Measurements from ENCODE around the gene CHFR. TPM values are rescaled to one million over a fixed set of nuclear protein-coding genes. Genes with fewer than 3 reads are reported as not detected.
A peak's percentile ranks its signal among the peaks of the same experiment; 100 is the strongest.
"Not testable (repeated sequence)": the region's sequence is repeated elsewhere in the genome, so short reads cannot be mapped to it uniquely, and the experiment has no call there.

The CHFR gene, protein sequence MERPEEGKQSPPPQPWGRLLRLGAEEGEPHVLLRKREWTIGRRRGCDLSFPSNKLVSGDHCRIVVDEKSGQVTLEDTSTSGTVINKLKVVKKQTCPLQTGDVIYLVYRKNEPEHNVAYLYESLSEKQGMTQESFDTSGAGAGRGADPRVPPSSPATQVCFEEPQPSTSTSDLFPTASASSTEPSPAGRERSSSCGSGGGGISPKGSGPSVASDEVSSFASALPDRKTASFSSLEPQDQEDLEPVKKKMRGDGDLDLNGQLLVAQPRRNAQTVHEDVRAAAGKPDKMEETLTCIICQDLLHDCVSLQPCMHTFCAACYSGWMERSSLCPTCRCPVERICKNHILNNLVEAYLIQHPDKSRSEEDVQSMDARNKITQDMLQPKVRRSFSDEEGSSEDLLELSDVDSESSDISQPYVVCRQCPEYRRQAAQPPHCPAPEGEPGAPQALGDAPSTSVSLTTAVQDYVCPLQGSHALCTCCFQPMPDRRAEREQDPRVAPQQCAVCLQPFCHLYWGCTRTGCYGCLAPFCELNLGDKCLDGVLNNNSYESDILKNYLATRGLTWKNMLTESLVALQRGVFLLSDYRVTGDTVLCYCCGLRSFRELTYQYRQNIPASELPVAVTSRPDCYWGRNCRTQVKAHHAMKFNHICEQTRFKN
- 10 to 100 TPM; 75.1 to 85.6 TPM for total RNA-seq
- 45.1 TPM for polyA plus RNA-seq (2013, experiment 1 of 2)
- polyA plus RNA-seq (2013, experiment 2 of 2): 57.1 TPM
- 56.1 to 143 (median 80.2) reads per million in 172 experiments for total RNA-seq

DNA sequence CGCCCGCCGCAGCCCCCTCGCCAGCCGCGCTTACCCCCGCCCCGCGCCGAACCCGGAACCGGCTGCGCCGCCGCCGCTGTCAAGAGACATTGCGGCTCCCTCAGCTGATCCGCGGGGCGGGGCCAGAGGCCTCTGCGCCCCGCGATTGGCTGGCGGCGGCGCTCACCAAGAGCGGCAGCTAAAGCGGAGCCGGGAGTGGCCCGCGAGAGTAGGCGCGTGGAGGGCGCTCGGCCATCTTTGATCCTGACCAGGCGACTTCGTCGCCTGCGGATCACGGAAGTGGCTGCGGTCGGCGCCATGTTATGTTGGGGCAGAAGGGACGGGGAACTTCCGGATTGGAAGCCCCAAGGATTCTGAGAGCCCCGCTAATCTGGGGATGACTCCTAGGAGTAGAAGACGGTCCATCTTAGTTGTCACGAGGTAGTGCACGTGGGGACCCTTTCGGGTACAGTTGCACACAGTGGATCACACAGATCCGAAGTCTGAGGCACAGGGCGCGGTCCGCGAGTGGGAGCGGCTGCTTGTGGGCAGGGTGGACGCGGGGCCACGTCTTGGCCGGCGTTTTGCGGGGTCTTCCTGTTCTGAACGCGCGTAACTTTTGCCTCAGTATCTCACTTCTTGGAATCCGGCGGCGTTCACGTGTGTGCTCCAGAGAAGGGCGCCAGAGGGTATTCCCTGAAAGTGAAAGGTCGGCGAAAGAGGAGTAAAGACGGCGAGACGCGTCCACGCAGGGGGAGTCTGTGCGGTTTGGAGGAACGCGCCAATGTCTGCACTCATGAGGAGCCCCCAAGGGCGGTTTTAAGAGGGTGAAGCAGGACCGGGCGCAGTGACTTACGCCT is at the start of gene CHFR:
Gene CHFR (minus strand): TSS at position 93 of the 839 bp plus-strand sequence. CDS start 277 bp downstream, outside the sequence.
- Histone ChIP-seq H3K4me1 (ENCODE audit: insufficient read depth, low read length) (peaks cover 22% of the 10 kb centered on the region), H3K27me3 (ENCODE audit: control insufficient read depth in 1 of 2, insufficient read depth in 2 of 2, low read length in 2 of 2) (no peaks in the 10 kb centered on the region), H3K4me3 (ENCODE audit: low read length) (peak within 1 kb of the TSS; percentile 77), H3K9me3 (ENCODE audit: control insufficient read depth in 1 of 2, insufficient read depth in 1 of 2, low read length in 2 of 2) (peaks cover 0 to 5% of the 10 kb centered on the region in 2 experiments), H3K36me3 (ENCODE audit: insufficient read depth, low read length) (peaks cover 14% of the 10 kb centered on the region), H3K27ac (ENCODE audit: low read depth in 1 of 2, low read length in 2 of 2) (peak within 1 kb of the TSS; percentile 97)
- ATAC-seq (ENCODE audit: poor library complexity) (peak; percentile 97), DNase-seq (peak; percentile 87 to 98 (median 92))
- ChIA-PET POLR2A (interaction anchor here (0.6 to 2.4 kb wide), 21 partner anchors 9 to 300 kb away, joined by 3 to 30 read pairs (median 5); partner anchors contain the start of genes GOLGA3, PGAM5 and ZNF26), CTCF (interaction anchor here (1.9 to 2.4 kb wide), 2 partner anchors 17 kb away, joined by 4 to 11 read pairs; no protein-coding TSS in a partner anchor)
- intact Hi-C loops (cut with DNase I, micrococcal nuclease): loop anchor here (1.0 to 10.0 kb wide), 7 partner anchors 17 to 203 kb away; partner anchors contain the start of genes ANKLE2 (in 1 of the 2), POLE (in 1 of the 2) and PXMP2 (in 1 of the 2)
- no peaks in the 10 kb centered on the region for H3K27me3 Mint-ChIP-seq
- peak within 1 kb of the TSS; percentile 97 for H3K4me3 Mint-ChIP-seq
- peak within 1 kb of the TSS; percentile 100 for H3K27ac Mint-ChIP-seq
- H3K36me3 Mint-ChIP-seq (ENCODE audit: low read depth): peaks cover 38% of the 10 kb centered on the region
- peaks cover 34% of the 10 kb centered on the region for H3K4me1 Mint-ChIP-seq (ENCODE audit: low read depth)
- TF ChIP-seq, protein P1, sequence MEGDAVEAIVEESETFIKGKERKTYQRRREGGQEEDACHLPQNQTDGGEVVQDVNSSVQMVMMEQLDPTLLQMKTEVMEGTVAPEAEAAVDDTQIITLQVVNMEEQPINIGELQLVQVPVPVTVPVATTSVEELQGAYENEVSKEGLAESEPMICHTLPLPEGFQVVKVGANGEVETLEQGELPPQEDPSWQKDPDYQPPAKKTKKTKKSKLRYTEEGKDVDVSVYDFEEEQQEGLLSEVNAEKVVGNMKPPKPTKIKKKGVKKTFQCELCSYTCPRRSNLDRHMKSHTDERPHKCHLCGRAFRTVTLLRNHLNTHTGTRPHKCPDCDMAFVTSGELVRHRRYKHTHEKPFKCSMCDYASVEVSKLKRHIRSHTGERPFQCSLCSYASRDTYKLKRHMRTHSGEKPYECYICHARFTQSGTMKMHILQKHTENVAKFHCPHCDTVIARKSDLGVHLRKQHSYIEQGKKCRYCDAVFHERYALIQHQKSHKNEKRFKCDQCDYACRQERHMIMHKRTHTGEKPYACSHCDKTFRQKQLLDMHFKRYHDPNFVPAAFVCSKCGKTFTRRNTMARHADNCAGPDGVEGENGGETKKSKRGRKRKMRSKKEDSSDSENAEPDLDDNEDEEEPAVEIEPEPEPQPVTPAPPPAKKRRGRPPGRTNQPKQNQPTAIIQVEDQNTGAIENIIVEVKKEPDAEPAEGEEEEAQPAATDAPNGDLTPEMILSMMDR (IDR thresholded peaks at IDR 0.05): no peak
- H3K9me3 Mint-ChIP-seq: peaks cover 2% of the 10 kb centered on the region

DNA sequence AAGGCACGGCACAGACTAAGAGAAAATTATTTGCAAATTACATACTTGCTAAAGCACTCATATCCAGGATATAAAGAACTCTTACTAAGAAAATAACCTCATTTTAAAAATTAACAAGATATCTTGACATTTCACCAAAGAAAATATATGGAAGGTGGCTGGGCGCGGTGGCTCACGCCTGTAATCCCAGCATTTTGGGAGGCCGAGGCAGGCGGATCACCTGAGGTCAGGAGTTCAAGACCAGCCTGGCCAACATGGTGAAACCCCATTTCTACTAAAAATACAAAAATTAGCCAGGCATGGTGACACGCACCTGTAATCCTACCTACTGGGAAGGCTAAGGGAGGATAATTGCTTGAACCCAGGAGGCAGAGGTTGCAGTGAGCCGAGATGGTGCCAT is 49.5 kb upstream of the CHFR start:
- H3K4me3 ChIP-seq (ENCODE audit: low read length); intact Hi-C loops (cut with DNase I, micrococcal nuclease); H3K27ac Mint-ChIP-seq; H3K27ac ChIP-seq (ENCODE audit: low read depth in 1 of 2, low read length in 2 of 2); H3K9me3 Mint-ChIP-seq; CTCF ChIA-PET; DNase-seq; H3K27me3 ChIP-seq (ENCODE audit: control insufficient read depth in 1 of 2, insufficient read depth in 2 of 2, low read length in 2 of 2); H3K4me3 Mint-ChIP-seq; H3K36me3 ChIP-seq (ENCODE audit: insufficient read depth, low read length); H3K4me1 ChIP-seq (ENCODE audit: insufficient read depth, low read length); H3K27me3 Mint-ChIP-seq; H3K4me1 Mint-ChIP-seq (ENCODE audit: low read depth); POLR2A ChIA-PET; ATAC-seq (ENCODE audit: poor library complexity): not testable (repeated sequence)
- H3K9me3 ChIP-seq (ENCODE audit: control insufficient read depth in 1 of 2, insufficient read depth in 1 of 2, low read length in 2 of 2): peaks cover 65 to 75% of the 10 kb centered on the region in 2 experiments
- H3K36me3 Mint-ChIP-seq (ENCODE audit: low read depth): peaks cover 76% of the 10 kb centered on the region

DNA sequence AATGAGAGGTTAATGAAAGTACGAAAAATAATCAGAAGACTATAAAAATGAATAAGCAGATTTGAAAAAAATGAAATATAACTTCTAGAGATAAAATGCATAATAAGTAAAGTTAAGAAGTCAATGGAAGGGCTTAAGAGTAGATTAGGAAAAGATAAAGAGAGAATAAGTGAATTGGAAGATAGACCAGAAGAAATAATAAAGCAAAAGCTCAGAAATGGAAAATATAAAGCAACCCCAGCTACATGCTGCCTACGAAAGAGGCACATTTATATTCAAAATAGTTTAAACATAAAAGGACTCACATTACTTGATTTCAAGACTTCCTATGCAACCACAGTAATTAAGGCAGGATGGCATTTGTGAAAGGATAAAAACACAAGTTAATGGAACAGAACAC is 48.8 kb upstream of the CHFR start:
- TF ChIP-seq, protein P1 (IDR thresholded peaks at IDR 0.05): no peak
- DNase-seq (no peak), ATAC-seq (ENCODE audit: poor library complexity) (no peak)
- Histone ChIP-seq H3K4me3 (ENCODE audit: low read length) (no peak overlapping the region), H3K27me3 (ENCODE audit: control insufficient read depth in 1 of 2, insufficient read depth in 2 of 2, low read length in 2 of 2) (no peaks in the 10 kb centered on the region), H3K27ac (ENCODE audit: low read depth in 1 of 2, low read length in 2 of 2) (no peak overlapping the region), H3K4me1 (ENCODE audit: insufficient read depth, low read length) (no peaks in the 10 kb centered on the region), H3K9me3 (ENCODE audit: control insufficient read depth in 1 of 2, insufficient read depth in 1 of 2, low read length in 2 of 2) (peaks cover 65 to 72% of the 10 kb centered on the region in 2 experiments), H3K36me3 (ENCODE audit: insufficient read depth, low read length) (no peaks in the 10 kb centered on the region)
- Mint-ChIP-seq H3K4me3 (no peak overlapping the region), H3K27ac (no peak overlapping the region), H3K4me1 (ENCODE audit: low read depth) (no peaks in the 10 kb centered on the region), H3K36me3 (ENCODE audit: low read depth) (peaks cover 76% of the 10 kb centered on the region), H3K9me3 (peaks cover 10% of the 10 kb centered on the region), H3K27me3 (no peaks in the 10 kb centered on the region)
- CTCF ChIA-PET: no interaction called here
- POLR2A ChIA-PET: no interaction called here
- intact Hi-C loops (cut with DNase I, micrococcal nuclease): no loop called here
